Measurements from ENCODE around the gene FKRP. TPM values are rescaled to one million over a fixed set of nuclear protein-coding genes. Genes with fewer than 3 reads are reported as not detected.
A peak's percentile ranks its signal among the peaks of the same experiment; 100 is the strongest.

Gene FKRP
- total RNA-seq, 1 experiment from 2014 or later, result 19.4 TPM

GRCh38 chr19:46753420-46754155 is 7.7 kb downstream of the FKRP start:
- ATAC-seq, result peak; percentile 72
- BruUV-seq (replicated peaks), result no TSS peak

More at GRCh38 chr19:46753420-46754155, 7.7 kb downstream of the FKRP start:
- ChIA-PET POLR2A (interaction anchor here (1.1 kb wide), 1 partner anchor 87 kb away, joined by 7 read pairs; no protein-coding TSS in a partner anchor), CTCF (interaction anchor here (0.6 to 2.4 kb wide), 30 partner anchors 8 to 261 kb away, joined by 3 to 17 read pairs (median 4); partner anchors contain the start of genes AP2S1, CALM3 and DACT3), RAD21 (ENCODE audit: low non-redundant PET in 1 of 2, low total read pairs in 2 of 2, uncharacterized antibody in 2 of 2, unreplicated experiment in 2 of 2) (interaction anchor here (1.0 to 1.1 kb wide), 2 partner anchors 87 to 136 kb away, joined by 3 to 4 read pairs; no protein-coding TSS in a partner anchor)
- H3K9ac ChIP-seq (ENCODE audit: low read length), result no peak overlapping the region
- no peak overlapping the region for H3K4me3 ChIP-seq (replicated peaks in 1 of 2; ENCODE audit: low read depth in 1 of 2, low read length in 2 of 2)
- TF ChIP-seq RAD21 (IDR thresholded peaks at IDR 0.05; ENCODE audit: low read depth) (peak; percentile 53), ATF3 (IDR thresholded peaks at IDR 0.05) (no peak), SIN3A (IDR thresholded peaks at IDR 0.05; ENCODE audit: low read depth) (no peak)
- TF ChIP-seq, protein P1, sequence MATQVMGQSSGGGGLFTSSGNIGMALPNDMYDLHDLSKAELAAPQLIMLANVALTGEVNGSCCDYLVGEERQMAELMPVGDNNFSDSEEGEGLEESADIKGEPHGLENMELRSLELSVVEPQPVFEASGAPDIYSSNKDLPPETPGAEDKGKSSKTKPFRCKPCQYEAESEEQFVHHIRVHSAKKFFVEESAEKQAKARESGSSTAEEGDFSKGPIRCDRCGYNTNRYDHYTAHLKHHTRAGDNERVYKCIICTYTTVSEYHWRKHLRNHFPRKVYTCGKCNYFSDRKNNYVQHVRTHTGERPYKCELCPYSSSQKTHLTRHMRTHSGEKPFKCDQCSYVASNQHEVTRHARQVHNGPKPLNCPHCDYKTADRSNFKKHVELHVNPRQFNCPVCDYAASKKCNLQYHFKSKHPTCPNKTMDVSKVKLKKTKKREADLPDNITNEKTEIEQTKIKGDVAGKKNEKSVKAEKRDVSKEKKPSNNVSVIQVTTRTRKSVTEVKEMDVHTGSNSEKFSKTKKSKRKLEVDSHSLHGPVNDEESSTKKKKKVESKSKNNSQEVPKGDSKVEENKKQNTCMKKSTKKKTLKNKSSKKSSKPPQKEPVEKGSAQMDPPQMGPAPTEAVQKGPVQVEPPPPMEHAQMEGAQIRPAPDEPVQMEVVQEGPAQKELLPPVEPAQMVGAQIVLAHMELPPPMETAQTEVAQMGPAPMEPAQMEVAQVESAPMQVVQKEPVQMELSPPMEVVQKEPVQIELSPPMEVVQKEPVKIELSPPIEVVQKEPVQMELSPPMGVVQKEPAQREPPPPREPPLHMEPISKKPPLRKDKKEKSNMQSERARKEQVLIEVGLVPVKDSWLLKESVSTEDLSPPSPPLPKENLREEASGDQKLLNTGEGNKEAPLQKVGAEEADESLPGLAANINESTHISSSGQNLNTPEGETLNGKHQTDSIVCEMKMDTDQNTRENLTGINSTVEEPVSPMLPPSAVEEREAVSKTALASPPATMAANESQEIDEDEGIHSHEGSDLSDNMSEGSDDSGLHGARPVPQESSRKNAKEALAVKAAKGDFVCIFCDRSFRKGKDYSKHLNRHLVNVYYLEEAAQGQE (IDR thresholded peaks at IDR 0.05; ENCODE audit: low read depth), result no peak
- TF ChIP-seq, protein P2, sequence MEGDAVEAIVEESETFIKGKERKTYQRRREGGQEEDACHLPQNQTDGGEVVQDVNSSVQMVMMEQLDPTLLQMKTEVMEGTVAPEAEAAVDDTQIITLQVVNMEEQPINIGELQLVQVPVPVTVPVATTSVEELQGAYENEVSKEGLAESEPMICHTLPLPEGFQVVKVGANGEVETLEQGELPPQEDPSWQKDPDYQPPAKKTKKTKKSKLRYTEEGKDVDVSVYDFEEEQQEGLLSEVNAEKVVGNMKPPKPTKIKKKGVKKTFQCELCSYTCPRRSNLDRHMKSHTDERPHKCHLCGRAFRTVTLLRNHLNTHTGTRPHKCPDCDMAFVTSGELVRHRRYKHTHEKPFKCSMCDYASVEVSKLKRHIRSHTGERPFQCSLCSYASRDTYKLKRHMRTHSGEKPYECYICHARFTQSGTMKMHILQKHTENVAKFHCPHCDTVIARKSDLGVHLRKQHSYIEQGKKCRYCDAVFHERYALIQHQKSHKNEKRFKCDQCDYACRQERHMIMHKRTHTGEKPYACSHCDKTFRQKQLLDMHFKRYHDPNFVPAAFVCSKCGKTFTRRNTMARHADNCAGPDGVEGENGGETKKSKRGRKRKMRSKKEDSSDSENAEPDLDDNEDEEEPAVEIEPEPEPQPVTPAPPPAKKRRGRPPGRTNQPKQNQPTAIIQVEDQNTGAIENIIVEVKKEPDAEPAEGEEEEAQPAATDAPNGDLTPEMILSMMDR (IDR thresholded peaks at IDR 0.05 in 2 of 3, conservative IDR thresholded peaks at IDR 0.05 in 1 of 3; ENCODE audit: borderline replicate concordance in 1 of 3, insufficient read depth in 1 of 3, low read depth in 2 of 3, low read length in 2 of 3), result peak; percentile 54 to 80 (median 75); a peak in 5 of 6 replicates
- H3K79me2 ChIP-seq (ENCODE audit: insufficient read depth, low read length), result no peaks in the 10 kb centered on the region
- no peaks in the 10 kb centered on the region for H4K20me1 ChIP-seq (ENCODE audit: insufficient read depth)
- H3K9me2 ChIP-seq (ENCODE audit: insufficient read depth), result no peaks in the 10 kb centered on the region
- H3K27me3 ChIP-seq (ENCODE audit: insufficient read depth, low read length), result no peaks in the 10 kb centered on the region
- H3K27ac ChIP-seq (ENCODE audit: low read depth, low read length), result no peak overlapping the region
- peak overlapping the region; percentile 4; the same call in 1 of the 2 replicates for H3K4me2 ChIP-seq (ENCODE audit: low read length)
- H3K36me3 ChIP-seq (ENCODE audit: control insufficient read depth in 1 of 2, insufficient read depth in 2 of 2, low read length in 2 of 2), result peaks cover 0 to 2% of the 10 kb centered on the region in 2 experiments; a peak in 2 of 4 replicates
- no peak overlapping the region for H2AFZ ChIP-seq (ENCODE audit: low read depth, low read length, poor library complexity, severe bottlenecking)
- intact Hi-C loops (cut with micrococcal nuclease), result no loop called here
- DNase-seq (ENCODE audit: low read depth, low spot score), result no peak
- peaks cover 0 to 8% of the 10 kb centered on the region in 2 experiments; a peak in 3 of 4 replicates for H3K4me1 ChIP-seq (ENCODE audit: control insufficient read depth in 1 of 2, insufficient read depth in 2 of 2, low read length in 2 of 2)
- no peaks in the 10 kb centered on the region for H3K9me3 ChIP-seq (ENCODE audit: control insufficient read depth in 1 of 2, insufficient read depth in 1 of 2, low read depth in 1 of 2, low read length in 2 of 2)
